ENCODE data around the gene OR5B12.

The OR5B12 gene

GRCh38 chr11:58451585-58451984, 9.5 kb upstream of the OR5B12 start:
- DNase-seq (ENCODE audit: low read depth): no peak
- no peak overlapping the region for H3K4me3 ChIP-seq (ENCODE audit: low read depth, low read length)
- no peak for TF ChIP-seq CTCF (IDR thresholded peaks at IDR 0.05; ENCODE audit: control insufficient read depth, extremely low read depth, insufficient read depth)

- H3K4me3 ChIP-seq (ENCODE audit: low read depth, low read length): no peak overlapping the region
- TF ChIP-seq CTCF (IDR thresholded peaks at IDR 0.05; ENCODE audit: control insufficient read depth, extremely low read depth, insufficient read depth): no peak
- no peak for DNase-seq (ENCODE audit: low read depth)
Measured at GRCh38 chr11:58446294-58446693, 4.3 kb upstream of the OR5B12 start.

DNA sequence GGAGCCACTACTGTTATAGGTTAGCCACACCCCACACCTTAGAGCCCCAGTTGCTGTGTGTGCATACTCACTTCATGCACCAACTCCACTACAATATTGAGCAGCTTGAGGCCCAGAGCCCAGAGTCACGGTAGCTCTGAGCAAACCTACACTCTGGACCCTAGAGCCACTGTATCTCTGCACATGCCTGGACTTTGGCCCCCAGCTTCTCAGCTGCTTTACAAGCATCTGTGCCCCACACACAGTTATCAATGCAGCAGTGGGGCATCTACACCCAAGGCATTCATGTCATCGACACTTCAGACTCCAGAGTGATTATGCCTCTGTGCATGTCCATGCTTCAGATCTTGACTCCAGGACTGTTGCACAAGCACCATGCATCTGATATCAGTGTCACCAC, 2.3 kb upstream of the OR5B12 start:
- TF ChIP-seq CTCF (IDR thresholded peaks at IDR 0.05; ENCODE audit: control insufficient read depth, extremely low read depth, insufficient read depth): no peak
- DNase-seq (ENCODE audit: low read depth): no peak
- no peak overlapping the region for H3K4me3 ChIP-seq (ENCODE audit: low read depth, low read length)

DNA sequence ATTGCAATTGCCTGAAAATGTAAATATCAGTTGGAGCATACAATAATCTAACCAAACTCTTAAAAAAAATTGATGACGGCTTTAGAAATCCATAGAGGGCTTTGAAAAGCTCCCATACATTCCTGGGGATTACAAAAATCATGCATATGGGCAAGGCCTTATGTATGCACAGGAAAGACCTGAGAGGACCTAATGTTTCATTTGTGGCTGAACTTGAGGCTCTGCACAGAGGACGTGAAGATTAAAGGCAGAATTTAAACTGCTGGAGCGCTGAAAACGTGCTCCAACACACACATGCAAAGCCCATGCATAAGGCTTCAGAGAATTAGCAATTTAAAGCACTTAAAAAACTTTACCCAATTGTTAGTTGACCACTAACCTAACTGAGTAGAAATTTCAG, 3.5 kb downstream of the OR5B12 start:
- no peak for TF ChIP-seq CTCF (IDR thresholded peaks at IDR 0.05; ENCODE audit: control insufficient read depth, extremely low read depth, insufficient read depth)
- DNase-seq (ENCODE audit: low read depth): no peak
- no peak overlapping the region for H3K4me3 ChIP-seq (ENCODE audit: low read depth, low read length)

DNA sequence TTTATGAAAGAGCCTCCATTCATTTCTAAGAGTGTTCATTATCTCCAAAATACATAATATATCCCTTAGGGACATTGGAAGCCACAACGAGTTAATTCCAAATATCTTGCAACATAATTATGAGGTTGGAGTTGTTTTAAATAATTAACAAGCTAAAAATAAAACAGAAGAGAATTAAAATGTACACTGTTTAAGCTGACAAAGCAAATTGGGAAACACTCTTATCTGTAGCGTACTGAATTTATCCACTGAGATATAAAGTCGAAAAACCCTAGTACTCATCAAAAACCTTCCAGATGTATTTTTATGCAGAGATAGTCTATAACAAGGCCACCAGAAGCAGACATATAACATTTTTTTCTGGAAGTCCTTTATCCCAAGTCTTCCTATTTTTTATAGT, 7.8 kb downstream of the OR5B12 start:
- no peak for TF ChIP-seq CTCF (IDR thresholded peaks at IDR 0.05; ENCODE audit: control insufficient read depth, extremely low read depth, insufficient read depth)
- no peak overlapping the region for H3K4me3 ChIP-seq (ENCODE audit: low read depth, low read length)
- no peak for DNase-seq (ENCODE audit: low read depth)

DNA sequence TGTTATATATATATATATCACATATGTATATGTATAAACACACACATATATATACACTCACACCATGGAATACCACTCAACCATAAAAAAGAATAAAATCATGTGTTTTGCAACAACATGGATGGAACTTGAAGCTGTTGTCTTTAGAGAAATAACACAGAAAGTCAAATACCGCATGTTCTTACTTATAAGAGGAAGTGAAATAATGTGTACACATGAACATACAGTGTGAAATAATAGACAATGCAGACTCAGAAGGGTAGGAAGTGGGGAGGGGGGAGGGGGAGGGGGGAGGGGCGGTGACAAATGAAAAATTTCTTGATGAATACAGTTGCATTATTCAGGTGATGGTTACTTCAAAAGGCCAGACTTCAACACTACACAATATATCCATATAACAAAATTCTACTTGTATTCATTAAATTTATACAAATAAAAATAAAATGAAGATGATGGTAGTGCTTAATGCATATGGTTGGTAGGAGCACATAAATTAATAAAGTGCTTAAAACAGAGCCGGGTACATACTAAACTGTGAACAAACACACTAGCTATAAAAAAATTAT, 8.3 kb downstream of the OR5B12 start:
- no peak for DNase-seq (ENCODE audit: low read depth)
- H3K4me3 ChIP-seq (ENCODE audit: low read depth, low read length): no peak overlapping the region
- TF ChIP-seq CTCF (IDR thresholded peaks at IDR 0.05; ENCODE audit: control insufficient read depth, extremely low read depth, insufficient read depth): no peak

DNA sequence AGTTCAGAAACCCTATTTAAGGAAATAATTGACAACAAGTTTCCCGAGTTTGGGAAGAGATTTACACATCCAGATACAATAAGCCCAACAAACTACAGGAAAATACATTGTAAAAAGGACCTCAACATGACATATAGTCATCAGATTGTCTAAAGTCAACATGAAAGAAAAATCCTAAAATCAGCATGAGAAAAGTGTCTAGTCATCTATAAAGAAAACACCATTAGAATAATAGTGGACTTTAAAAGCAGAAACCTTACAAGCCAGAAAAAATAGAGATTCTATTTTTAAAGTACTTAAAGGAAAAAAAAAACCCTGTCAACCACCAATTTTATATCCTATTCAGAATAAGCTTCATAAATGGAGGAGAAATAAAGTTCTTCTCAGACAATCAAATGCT, 12.8 kb downstream of the OR5B12 start:
- no peak for DNase-seq (ENCODE audit: low read depth)
- TF ChIP-seq CTCF (IDR thresholded peaks at IDR 0.05; ENCODE audit: control insufficient read depth, extremely low read depth, insufficient read depth): no peak
- no peak overlapping the region for H3K4me3 ChIP-seq (ENCODE audit: low read depth, low read length)
